22Rv1 (cell line): ENCODE measurements around the gene PDGFD.

Source experiments
- ZFX ChIP-seq: fragments of 450-650 bp; IDR thresholded peaks from 2 replicates; pipeline ENCODE4 v1.6.1; 2017; ENCODE audit warnings: antibody characterized with exemption, borderline replicate concordance
- TF ChIP-seq, protein P1 (sequence below): fragments of 450-650 bp; IDR thresholded peaks from 2 replicates; pipeline ENCODE4 v1.5.1; 2017; ENCODE audit warnings: mild to moderate bottlenecking

DNA sequence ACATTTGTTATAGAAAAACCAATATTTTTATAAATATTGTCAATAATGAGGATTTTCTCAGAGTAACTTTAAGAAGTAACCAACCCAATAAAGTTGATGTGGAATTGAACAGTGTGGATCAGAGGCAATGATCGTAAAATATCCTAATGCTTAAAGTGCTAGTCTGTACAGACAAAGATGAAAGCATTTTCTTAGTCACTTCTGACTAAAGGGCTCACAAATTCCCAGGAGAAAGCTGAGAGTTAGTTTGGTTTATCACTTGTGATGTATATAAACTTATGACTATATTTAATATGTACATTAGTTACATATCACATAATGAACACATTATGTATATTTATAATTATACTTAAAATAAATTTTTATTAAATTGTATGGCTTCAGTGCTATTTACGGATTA is 152.9 kb downstream of the PDGFD start:
- TF ChIP-seq, protein P1, sequence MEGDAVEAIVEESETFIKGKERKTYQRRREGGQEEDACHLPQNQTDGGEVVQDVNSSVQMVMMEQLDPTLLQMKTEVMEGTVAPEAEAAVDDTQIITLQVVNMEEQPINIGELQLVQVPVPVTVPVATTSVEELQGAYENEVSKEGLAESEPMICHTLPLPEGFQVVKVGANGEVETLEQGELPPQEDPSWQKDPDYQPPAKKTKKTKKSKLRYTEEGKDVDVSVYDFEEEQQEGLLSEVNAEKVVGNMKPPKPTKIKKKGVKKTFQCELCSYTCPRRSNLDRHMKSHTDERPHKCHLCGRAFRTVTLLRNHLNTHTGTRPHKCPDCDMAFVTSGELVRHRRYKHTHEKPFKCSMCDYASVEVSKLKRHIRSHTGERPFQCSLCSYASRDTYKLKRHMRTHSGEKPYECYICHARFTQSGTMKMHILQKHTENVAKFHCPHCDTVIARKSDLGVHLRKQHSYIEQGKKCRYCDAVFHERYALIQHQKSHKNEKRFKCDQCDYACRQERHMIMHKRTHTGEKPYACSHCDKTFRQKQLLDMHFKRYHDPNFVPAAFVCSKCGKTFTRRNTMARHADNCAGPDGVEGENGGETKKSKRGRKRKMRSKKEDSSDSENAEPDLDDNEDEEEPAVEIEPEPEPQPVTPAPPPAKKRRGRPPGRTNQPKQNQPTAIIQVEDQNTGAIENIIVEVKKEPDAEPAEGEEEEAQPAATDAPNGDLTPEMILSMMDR, result no peak
- no peak for TF ChIP-seq ZFX
